Measurements from ENCODE around the gene PRR29.

PRR29 gene

DNA sequence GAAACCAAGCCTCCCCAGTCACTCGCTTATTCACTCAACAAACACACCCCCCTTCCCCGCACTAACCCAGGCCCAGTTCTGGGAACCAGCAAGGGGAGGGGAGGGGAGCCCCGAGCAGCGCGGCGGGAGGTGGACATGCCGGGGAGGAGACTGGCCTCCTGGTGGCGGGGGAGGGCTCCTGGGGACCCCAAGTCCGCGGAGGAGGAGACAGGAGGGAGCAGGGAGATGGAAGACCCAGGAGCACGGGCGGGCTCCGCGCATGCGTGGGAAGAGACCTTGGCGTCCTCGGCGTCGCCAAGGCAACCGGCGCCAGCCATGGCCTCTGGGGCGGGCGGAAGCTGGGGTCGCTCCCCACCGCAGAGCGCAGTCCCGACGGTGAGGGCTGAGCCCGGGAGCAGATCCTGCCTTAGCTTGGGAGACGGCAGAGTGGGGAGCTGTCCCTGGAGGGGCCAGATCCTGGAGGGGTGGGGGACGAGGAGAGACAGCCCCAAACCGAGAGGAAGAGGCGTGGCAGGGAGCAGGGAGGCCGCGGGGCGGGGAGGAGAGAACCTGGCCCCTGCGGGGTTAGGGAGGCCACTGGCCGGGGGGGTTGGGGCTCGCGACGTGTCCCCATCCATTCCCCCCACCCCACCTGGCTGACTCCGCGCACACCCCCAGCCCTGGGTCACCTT lies at the start of gene PRR29:
Gene PRR29, plus strand, starts transcription at position 302 of the 671 bp plus-strand sequence. Its CDS starts 14 bp downstream, at position 316.
- DNase-seq (ENCODE audit: low read depth), result peak; percentile 56

DNA sequence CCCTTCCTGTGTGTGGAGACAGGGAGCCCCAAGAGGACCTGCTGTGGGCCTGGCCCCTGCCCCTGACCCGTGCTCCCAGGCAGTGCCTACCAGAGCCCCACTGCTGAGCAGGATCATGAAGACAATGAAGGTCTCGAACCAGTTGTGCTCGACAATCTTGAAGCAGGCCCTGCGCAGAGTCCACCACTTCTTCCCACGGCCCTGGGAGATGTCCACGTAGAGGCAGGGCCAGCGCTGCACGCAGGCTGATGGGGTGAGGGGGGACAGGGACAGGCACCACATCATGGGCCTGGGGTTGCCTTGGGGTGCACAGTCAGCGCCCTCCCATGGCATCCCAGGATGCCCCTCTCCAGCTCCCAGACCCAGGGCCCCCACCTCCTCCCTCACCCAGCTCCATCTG lies 49.6 kb upstream of the PRR29 start:
- DNase-seq (ENCODE audit: low read depth), result no peak

DNA sequence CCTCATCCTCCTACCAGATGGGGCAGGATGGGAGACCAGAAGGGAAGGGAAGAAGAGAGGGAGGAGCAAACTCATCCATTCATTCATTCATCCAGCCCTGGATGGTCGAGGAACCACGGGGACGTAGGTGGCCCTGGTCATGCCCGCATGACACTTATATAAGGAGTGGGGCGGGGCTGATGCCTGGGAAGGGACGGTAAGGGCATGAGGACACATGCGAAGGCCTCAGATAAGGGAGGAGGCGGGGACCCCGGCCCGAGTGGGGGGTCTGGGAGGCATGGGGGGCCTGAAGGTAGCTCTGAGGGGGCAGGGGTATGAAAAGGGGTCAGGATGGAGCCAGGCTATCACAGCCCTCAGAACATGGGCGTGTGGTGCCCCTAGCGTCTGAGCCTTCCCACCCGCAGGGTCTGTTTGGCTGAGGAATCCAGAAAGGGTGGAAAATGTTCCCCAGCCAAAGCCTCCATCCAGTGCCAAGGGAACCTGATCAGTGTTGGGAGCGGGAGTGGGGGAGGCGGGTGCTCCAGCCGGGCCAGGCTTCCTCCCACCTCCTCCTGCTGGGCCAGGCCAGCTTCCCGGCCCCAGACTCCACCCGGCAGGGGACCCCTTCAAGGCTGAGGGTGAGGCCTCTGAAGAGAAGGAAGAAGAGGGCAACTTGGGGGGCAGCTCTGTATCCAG lies 48.4 kb upstream of the PRR29 start:
- no peak for DNase-seq (ENCODE audit: low read depth)

DNA sequence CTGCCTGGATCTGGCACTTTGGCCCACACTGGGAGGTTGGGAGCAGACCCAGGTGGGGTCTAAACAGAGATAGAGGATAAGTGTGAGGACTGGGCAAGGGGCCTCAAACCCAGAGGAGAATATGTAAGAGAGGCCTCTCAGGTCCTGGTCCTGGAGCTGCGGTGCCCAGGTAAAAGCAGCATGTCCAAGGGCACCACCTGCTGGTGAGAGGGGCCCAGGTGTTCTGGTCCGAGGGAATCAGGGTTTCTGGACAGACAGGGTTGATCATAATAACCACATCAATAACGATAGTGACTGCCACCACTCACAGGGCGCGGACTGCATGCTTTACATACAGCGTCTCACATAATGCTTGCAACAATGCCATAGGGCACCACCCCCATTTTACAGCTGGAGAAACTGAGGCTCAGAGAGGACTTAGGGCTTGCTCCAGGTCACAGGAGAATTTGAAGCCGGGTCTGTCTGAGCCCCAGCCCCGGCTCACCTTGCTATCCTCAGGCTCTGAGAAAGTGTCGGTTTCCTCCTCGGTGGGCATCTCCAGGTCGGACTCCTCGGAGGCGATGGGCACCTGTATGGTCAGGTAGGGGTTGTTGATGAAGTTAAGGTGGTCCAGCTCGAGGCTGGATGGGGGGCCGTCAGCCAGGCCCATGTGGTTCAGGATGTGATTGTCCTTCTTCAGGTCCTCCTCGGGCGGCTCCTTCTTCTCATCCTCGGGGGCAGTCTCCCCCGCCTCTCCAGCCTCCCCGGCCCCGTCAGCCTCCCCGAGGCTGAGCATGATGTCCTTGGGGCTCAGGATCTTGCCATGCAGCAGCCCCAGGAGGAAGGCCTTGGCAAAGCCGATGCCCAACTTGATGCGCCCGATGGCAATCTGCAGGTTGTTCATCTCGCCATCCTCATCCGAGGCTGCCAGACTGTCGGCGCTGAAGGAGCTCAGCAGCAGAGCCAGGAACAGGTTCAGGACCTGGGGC lies 46.9 kb upstream of the PRR29 start:
- no peak for DNase-seq (ENCODE audit: low read depth)

DNA sequence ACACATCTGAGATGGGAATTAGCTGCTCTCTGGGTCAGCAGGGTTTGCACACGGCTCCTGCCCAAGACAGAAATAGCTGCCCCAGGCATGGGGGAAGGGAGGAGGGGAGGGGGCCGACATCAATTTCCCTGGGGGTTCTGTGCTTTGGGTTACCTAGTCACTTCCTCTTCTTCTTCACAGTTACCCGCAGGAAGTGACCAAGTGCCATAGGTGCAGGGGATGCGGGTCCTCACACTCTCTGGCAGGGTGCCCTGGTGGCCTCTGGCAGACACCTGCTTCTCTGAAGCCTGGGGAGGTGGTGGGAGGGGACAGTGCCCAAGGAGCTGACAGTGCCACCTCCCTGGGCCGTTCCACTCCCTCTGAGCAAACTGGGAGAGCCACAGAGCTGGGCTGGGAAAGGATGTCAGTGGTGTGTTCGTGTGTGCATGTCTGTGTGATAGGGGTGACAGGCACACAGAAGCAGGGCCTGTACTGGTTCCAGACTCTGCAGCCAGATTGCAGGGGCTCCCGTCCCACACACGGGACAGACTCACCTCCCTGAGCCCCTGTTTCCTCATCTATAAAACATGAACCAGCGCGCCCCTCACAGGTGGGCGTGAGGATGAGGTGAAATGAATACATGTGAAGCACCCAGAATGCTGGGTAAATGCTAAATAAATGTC lies 43.6 kb upstream of the PRR29 start:
- DNase-seq (ENCODE audit: low read depth), result no peak

DNA sequence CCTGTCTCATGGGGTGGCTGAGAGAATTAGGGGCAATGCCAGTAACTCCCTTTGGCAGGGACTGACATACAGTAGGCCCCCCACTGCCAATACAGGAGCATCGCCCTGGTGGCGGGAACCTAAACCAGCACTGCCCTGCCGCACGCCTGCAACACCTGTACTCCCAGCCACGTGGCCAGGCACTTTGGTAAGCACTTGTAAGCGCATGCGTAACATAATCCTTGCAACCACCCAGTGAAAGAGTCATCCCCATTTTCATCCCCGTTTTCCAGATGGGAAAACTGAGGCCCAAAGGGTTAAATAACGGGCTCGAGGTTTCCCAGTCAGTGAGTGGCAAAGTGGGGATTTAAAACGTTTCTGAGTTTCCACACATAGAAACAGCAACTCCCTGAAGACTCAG lies 42.9 kb upstream of the PRR29 start:
- DNase-seq (ENCODE audit: low read depth), result no peak

DNA sequence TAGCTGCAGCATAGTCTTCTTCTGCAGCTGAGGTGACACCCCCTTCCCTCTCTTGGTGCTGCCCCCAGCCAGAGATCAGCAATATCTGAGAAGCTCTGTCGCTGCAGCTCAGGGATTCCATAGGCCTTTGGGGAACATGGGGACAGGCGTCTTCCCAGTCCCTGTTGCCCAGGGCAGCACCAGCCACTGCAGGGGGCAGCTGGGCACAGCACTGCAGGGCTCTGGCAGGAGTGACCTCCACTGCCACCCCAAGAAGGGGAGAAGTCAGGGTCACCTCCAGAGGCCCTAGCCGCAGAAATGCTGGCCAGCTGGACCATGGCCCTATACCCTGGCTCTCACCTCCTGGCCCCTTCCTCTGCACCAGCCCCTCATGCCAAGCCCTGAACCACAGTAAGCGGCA lies 42.4 kb upstream of the PRR29 start:
- no peak for DNase-seq (ENCODE audit: low read depth)

DNA sequence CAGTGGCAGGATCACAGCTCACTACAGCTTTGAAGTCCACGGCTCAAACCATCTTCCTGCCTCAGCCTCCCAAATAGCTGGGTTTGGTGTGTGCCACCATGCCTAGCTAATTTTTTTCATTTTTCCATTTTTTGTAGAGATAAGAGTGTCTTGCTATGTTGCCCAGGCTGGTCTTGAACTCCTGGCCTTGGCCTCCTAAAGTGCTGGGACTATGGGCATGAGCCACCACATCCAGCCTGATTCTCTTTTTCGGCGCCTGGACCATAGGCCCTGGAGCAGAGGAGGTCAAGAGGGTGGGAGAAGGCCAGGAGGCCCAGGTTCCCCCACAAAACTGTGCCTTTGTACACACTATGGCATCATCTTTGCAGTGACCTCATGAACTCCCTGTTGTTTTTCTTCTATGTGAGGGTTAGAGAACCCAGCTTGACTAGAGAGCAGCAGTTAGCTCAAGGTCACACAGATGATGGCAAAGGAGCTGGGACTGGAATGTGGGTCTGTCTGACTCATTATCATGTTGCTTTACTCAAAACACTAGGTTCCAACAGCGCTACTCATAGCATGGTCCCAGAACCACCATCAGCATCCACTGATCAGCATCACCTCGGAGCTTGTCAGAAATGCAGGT lies 41.7 kb upstream of the PRR29 start:
- DNase-seq (ENCODE audit: low read depth), result no peak

DNA sequence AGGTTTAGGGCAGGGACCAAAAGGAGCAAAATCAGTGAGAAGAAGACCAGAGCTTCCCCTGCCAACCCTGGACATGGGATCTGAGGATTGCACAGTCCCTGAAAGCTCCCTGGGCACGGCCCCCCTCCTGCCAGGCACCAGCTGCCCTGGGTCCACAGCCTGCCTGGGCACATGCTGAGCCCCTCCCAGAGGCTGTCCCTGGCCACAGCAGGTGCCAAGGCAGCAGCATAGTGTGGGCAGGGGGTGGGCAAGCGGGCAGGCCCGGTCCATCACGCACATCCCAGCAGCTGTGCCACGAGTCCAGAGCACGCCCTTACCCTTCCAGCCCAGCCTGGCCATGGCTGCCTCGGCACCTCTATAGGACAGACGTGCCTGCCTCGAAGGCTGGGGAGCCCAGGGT lies 38.1 kb upstream of the PRR29 start:
- DNase-seq (ENCODE audit: low read depth), result no peak

DNA sequence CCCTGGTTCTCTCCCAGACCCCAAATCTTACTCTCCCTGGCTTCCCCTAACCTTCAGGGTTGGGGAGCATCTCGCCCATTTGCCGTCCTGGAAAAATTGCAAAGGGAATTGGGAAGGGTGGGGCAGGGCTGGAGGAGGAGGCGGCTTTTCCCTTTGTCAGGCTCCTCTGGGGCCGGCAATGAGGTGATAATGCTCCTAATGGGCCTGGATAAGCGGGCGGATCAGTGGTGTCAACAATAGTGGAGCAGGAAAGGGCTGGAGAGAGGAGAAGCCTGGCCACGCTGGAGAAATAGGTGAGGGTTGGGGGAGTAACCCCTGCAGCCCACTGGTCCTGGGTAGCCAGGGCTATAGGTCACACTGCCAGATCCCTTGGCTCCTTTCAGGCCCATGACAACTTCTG lies 37.7 kb upstream of the PRR29 start:
- no peak for DNase-seq (ENCODE audit: low read depth)

DNA sequence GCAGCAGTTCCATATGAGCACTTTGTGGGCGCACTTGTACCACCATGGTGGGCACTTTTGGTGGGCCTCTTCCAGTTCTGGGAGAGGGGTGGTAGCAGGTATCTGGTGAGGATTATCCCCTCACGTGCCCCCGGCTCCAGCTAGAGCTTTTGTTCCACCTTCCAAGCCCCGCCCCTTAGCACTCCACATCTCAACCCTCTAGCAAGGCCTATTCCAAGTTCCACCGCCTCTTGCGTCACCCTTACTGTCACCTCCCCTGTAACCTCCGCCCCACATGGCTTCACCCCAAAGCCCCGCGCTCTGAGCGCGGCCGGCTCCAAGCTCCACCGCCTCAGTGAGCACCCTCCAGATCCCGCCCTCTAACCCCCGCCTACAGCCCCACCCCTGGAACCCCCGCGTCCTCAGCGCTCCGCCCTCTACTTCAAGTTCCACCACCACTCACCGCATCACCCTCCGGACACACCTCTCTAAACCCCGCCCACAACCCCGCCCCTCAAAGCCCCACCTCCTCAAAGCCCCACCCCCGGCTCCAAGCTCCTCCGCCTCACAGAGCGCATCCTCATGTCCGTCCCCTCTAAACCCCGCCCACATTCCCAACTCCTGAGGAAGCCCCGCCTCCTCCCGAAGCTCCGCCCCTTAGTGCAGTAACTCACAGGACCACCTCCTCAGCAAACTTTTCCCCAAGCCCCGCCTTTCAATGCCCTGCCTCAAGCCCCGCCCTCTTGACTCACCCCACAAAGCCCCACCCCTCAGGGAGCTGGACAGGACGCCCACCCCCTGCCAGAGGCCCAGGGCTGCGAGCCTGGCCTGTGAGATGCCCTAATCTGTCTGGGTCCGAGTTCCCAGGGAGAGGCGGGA lies 36.6 kb upstream of the PRR29 start:
- DNase-seq (ENCODE audit: low read depth), result no peak

DNA sequence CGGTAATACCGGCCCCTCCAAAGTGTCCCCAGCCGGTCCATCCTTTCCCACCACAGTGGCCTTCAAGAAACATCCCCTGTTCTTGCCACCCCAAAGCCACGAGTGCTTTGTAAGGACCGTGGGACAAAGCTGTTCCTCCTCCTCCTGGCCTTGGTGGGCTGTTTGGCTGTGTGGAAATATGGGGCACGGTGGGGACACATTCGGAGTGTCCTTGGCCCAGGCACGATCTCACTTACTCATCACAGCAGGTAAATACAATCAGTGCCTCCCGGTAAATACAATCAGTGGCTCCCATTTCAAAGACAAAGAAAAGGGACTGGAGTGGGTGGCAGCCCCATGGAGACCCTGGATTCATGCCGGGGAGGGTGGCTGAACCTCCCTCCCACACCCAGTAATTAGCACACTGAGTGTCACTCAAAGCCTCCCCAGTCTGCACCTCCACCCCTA lies 35.8 kb upstream of the PRR29 start:
- no peak for DNase-seq (ENCODE audit: low read depth)

DNA sequence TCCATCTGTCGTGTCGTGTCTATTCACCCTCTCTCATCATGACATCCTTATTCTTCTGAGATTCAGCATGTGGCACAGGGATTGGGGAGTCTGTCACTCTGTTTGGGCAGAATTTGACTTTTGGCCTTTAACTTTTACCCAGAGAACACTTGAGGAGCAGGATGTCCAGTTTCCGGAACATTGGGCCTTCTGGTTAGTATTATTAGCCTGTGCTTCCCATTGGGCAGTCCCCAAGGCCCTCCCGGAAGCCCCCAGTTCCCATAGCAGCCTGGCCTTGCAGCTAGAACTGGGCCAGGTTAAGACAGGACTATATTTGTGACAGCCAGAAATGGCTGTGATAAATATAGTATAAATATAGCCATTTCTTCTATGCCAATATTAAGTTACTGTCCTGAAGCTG lies 35.0 kb upstream of the PRR29 start:
- no peak for DNase-seq (ENCODE audit: low read depth)

DNA sequence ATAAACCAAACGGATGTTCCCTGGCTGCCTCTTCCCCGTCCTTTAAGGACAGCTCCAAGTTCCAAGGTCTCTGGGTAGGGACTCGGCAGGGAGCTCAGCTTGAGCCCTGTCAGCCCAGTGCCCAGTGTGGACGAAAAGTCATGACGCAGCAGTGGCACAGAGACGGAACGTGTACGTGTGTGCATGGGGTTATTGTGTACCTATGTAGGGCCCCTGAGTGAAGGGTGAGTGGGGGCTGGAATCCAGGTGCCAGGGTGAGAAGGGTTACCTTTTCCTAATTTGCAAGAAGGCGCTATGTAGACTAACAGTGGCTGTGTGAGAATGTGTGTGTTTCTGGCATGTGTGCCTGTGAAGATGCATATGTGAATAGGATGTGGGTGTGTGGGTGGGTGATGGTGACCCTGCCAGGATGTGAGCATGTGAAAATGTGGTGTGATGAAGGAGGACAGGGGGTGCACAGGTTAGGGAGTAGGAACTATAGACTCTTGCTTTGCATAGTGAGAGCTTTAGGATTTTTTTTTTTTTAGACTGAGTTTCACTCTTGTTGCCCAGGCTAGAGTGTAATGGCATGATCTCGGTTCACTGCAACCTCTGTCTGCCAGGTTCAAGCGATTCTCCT lies 31.4 kb upstream of the PRR29 start:
- no peak for DNase-seq (ENCODE audit: low read depth)

DNA sequence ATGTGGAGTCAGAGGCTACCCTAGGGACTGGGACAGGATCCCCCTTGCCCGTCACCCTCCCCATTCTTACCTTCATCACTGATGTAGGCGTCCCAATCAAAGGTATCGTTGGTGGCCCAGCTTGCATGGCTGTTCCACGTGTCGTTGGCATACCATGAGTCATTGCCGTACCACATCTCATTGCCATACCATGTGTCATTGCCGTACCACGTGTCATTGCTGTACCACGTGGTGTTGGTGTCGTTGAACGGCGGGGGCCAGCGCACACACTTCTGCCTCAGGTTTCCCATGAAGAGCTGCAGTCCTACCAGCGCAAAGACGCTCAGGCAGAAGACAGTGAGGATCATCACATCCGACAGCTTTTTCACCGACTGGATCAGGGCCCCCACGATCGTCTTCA lies 30.2 kb upstream of the PRR29 start:
- no peak for DNase-seq (ENCODE audit: low read depth)

DNA sequence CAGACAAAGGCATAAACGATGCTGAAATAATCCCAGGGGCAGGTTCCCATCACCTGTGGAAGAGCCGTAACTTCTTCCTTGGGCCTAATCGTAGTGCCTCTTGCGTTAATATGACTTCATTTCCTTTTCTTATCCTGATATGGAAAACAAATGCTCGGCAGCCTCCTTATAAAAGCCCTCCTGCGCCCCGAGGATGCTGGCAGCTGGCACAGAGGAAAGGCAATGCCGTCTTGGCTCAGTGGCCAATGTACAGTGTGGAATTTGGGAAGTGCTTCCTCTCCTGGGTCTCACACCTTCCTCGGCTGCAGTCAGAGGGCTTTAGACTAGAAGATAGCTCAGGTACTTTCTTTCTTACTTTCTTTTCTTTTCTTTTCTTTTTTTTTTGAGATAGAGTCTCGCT lies 28.9 kb upstream of the PRR29 start:
- DNase-seq (ENCODE audit: low read depth), result no peak

DNA sequence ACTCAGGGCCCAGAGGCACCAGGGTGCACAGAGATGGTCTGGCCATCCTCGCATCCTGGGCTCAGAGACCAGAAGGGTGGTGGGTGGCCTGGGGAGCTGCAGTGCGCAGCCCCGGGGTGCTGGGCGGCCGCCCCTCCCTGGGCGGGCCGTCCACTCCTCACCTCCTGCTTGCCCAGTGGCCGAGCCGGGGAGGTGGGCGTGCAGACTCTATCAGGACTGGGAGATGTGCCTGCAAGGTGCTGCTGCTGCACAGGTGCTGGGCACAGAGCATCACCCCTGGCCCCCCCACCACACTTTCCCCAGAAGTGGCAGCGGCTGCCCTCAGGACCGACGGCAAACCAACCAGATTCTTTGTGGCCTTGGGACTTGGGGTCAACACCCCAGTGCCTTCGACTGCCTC lies 25.4 kb upstream of the PRR29 start, which contains the start of gene SCN4A:
Gene SCN4A, minus strand, starts transcription at position 123 of the 400 bp plus-strand sequence. Its CDS starts 77 bp downstream, at position 46.
- DNase-seq (ENCODE audit: low read depth), result no peak

DNA sequence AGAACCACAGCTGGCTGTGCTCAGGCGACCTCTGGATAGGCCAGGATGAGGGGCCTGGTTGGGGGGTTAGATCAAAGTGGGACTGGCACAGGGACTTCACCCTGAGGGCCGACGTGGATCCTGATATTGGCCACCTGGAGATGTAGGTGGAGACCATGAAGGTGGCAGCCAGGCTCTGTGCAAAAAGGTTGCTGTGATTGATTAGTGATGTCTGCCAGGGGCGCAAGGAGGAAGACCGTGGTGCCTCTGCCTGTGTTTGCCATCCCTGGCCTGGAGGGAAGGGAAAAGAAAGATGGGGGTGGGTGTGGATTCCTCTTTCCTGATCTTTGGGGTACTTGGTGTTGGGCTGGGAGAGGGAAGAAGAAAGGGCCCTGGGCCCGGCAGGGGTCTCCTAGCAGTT lies 24.9 kb upstream of the PRR29 start:
- no peak for DNase-seq (ENCODE audit: low read depth)

DNA sequence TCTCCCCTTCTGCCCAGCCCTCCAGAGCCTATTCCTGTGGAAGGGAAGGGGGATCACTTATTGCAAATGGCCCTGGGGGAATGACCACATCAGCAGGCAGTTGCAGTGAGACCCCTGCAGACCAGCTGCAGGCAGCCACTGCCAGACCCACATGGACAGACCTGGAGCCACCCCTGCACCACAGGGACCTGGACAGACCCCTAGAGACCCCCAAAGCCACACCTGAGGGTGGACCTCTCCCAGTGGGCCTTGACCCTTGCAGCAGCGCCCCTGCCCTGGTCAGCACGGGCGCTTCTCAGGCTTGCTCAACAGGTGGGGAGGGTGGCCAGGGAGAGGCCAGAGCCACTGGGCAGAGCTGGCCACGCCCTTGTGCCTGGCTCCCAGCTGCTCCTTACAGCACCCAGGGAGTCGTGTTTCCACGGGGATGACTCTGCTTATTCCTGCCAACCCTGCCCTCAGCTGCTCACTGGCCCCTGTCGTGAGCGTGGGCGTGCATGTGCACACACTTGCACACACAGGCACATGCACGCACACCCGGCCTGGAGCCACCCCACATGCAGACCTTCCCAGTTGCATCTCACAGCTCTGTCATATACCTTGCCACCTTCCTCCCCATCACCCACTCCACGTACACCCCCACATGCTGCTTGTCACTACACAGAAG lies 24.1 kb upstream of the PRR29 start:
- no peak for DNase-seq (ENCODE audit: low read depth)
